ENCODE measurements around the gene CARMIL1. TPM values are rescaled to one million over a fixed set of nuclear protein-coding genes. Genes with fewer than 3 reads are reported as not detected.

The CARMIL1 gene
- polyA plus RNA-seq, 1 of the 3 experiments (the other 2 are of a cell fraction), result 1.7 TPM

DNA sequence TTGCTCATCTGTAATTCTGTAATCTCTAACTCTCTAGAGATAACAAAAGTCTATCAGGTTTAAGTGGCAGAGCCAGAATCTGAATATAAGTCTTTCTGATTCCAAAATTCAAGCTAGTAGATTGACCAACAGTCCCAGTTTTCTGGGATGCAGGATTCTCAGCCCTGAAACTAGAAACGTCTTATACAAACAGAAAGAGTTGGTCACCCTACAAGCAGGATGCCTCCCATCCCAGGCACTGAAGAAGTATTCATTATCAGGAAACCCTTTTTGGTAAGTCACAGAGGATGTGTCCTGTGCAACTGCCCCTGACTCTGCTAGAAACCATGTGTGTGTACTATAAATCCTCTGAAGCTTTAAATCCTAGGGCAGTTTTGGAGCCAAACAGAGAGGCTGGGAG, 135.0 kb downstream of the CARMIL1 start:
- Histone ChIP-seq H4K20me1 (ENCODE audit: insufficient read depth) (no peaks in the 10 kb centered on the region), H2AFZ (ENCODE audit: low read depth) (no peak overlapping the region), H3F3A (replicated peaks; ENCODE audit: insufficient read depth) (no peaks in the 10 kb centered on the region), H3K9me2 (no peaks in the 10 kb centered on the region), H3K27ac (ENCODE audit: low read depth in 2 of 2, low read length in 1 of 2) (no peak overlapping the region), H3K27me3 (ENCODE audit: insufficient read depth) (no peaks in the 10 kb centered on the region), H3K9ac (no peak overlapping the region), H3K4me3 (ENCODE audit: low read depth in 2 of 2, low read length in 1 of 2) (no peak overlapping the region), H3K9me3 (no peaks in the 10 kb centered on the region), H3K36me3 (replicated peaks in 1 of 2; ENCODE audit: control insufficient read depth in 1 of 2, insufficient read depth in 2 of 2, low read length in 1 of 2) (no peaks in the 10 kb centered on the region), H3K4me2 (no peak overlapping the region), H3K4me1 (ENCODE audit: control insufficient read depth in 1 of 2, insufficient read depth in 2 of 2, low read depth in 1 of 2, low read length in 1 of 2) (no peaks in the 10 kb centered on the region), H3K79me2 (ENCODE audit: insufficient read depth) (no peaks in the 10 kb centered on the region)
- ChIA-PET POLR2A (no interaction called here), CTCF (interaction anchor here (0.6 to 1.1 kb wide), 2 partner anchors 13 to 190 kb away, joined by 3 read pairs; no protein-coding TSS in a partner anchor)
- DNase-seq, result no peak
- 42% methylated on average over 1 of the region's 1 CpG for WGBS (ENCODE audit: low lambda C conversion rate)
- TF ChIP-seq MAX (IDR thresholded peaks at IDR 0.05; ENCODE audit: low read depth) (no peak), MEF2A (IDR thresholded peaks at IDR 0.05; ENCODE audit: borderline replicate concordance, low read depth) (no peak), CHD2 (IDR thresholded peaks at IDR 0.05; ENCODE audit: low read length, partially characterized antibody) (no peak), GABPA (IDR thresholded peaks at IDR 0.05; ENCODE audit: low read depth) (no peak), FOXM1 (IDR thresholded peaks at IDR 0.05; ENCODE audit: low read depth) (no peak), ELF1 (IDR thresholded peaks at IDR 0.05) (no peak), MXI1 (IDR thresholded peaks at IDR 0.05; ENCODE audit: low read depth, low read length) (no peak), RCOR1 (IDR thresholded peaks at IDR 0.05; ENCODE audit: low read length) (no peak), EP300 (IDR thresholded peaks at IDR 0.05; ENCODE audit: borderline replicate concordance in 1 of 2, low read depth in 1 of 2, low read length in 1 of 2) (no peak), TEAD4 (IDR thresholded peaks at IDR 0.05; ENCODE audit: borderline replicate concordance, insufficient read depth) (no peak)
- TF ChIP-seq, protein P1, sequence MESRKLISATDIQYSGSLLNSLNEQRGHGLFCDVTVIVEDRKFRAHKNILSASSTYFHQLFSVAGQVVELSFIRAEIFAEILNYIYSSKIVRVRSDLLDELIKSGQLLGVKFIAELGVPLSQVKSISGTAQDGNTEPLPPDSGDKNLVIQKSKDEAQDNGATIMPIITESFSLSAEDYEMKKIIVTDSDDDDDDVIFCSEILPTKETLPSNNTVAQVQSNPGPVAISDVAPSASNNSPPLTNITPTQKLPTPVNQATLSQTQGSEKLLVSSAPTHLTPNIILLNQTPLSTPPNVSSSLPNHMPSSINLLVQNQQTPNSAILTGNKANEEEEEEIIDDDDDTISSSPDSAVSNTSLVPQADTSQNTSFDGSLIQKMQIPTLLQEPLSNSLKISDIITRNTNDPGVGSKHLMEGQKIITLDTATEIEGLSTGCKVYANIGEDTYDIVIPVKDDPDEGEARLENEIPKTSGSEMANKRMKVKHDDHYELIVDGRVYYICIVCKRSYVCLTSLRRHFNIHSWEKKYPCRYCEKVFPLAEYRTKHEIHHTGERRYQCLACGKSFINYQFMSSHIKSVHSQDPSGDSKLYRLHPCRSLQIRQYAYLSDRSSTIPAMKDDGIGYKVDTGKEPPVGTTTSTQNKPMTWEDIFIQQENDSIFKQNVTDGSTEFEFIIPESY (IDR thresholded peaks at IDR 0.05; ENCODE audit: borderline replicate concordance, low read depth), result no peak
- TF ChIP-seq, protein P2, sequence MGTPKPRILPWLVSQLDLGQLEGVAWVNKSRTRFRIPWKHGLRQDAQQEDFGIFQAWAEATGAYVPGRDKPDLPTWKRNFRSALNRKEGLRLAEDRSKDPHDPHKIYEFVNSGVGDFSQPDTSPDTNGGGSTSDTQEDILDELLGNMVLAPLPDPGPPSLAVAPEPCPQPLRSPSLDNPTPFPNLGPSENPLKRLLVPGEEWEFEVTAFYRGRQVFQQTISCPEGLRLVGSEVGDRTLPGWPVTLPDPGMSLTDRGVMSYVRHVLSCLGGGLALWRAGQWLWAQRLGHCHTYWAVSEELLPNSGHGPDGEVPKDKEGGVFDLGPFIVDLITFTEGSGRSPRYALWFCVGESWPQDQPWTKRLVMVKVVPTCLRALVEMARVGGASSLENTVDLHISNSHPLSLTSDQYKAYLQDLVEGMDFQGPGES (IDR thresholded peaks at IDR 0.05; ENCODE audit: low read depth, low read length), result no peak

- Histone ChIP-seq H3K4me1 (ENCODE audit: control insufficient read depth in 1 of 2, insufficient read depth in 2 of 2, low read depth in 1 of 2, low read length in 1 of 2) (no peaks in the 10 kb centered on the region), H3K79me2 (ENCODE audit: insufficient read depth) (no peaks in the 10 kb centered on the region), H3K9me3 (no peaks in the 10 kb centered on the region), H4K20me1 (ENCODE audit: insufficient read depth) (no peaks in the 10 kb centered on the region), H3K9ac (no peak overlapping the region), H3F3A (replicated peaks; ENCODE audit: insufficient read depth) (no peaks in the 10 kb centered on the region), H3K4me2 (no peak overlapping the region), H3K36me3 (replicated peaks in 1 of 2; ENCODE audit: control insufficient read depth in 1 of 2, insufficient read depth in 2 of 2, low read length in 1 of 2) (no peaks in the 10 kb centered on the region), H2AFZ (ENCODE audit: low read depth) (no peak overlapping the region), H3K27me3 (ENCODE audit: insufficient read depth) (no peaks in the 10 kb centered on the region), H3K4me3 (ENCODE audit: low read depth in 2 of 2, low read length in 1 of 2) (no peak overlapping the region), H3K9me2 (no peaks in the 10 kb centered on the region), H3K27ac (ENCODE audit: low read depth in 2 of 2, low read length in 1 of 2) (no peak overlapping the region)
- DNase-seq, result no peak
- CTCF ChIA-PET, result interaction anchor here (0.6 to 1.1 kb wide), 2 partner anchors 13 to 190 kb away, joined by 3 read pairs; no protein-coding TSS in a partner anchor
- POLR2A ChIA-PET, result interaction anchor here (0.6 kb wide), 1 partner anchor 18 kb away, joined by 4 read pairs; no protein-coding TSS in a partner anchor
- TF ChIP-seq PBX3 (IDR thresholded peaks at IDR 0.05) (no peak), RFX5 (IDR thresholded peaks at IDR 0.05; ENCODE audit: low read length) (no peak), TEAD4 (IDR thresholded peaks at IDR 0.05; ENCODE audit: borderline replicate concordance, insufficient read depth) (no peak), YY1 (IDR thresholded peaks at IDR 0.05; ENCODE audit: low read depth) (no peak), EP300 (IDR thresholded peaks at IDR 0.05; ENCODE audit: borderline replicate concordance in 1 of 2, low read depth in 1 of 2, low read length in 1 of 2) (no peak), RAD21 (IDR thresholded peaks at IDR 0.05; ENCODE audit: low read length) (no peak), SMC3 (IDR thresholded peaks at IDR 0.05; ENCODE audit: low read depth, low read length) (no peak), SIN3A (IDR thresholded peaks at IDR 0.05; ENCODE audit: borderline replicate concordance, low read depth, low read length) (no peak)
- TF ChIP-seq, protein P3, sequence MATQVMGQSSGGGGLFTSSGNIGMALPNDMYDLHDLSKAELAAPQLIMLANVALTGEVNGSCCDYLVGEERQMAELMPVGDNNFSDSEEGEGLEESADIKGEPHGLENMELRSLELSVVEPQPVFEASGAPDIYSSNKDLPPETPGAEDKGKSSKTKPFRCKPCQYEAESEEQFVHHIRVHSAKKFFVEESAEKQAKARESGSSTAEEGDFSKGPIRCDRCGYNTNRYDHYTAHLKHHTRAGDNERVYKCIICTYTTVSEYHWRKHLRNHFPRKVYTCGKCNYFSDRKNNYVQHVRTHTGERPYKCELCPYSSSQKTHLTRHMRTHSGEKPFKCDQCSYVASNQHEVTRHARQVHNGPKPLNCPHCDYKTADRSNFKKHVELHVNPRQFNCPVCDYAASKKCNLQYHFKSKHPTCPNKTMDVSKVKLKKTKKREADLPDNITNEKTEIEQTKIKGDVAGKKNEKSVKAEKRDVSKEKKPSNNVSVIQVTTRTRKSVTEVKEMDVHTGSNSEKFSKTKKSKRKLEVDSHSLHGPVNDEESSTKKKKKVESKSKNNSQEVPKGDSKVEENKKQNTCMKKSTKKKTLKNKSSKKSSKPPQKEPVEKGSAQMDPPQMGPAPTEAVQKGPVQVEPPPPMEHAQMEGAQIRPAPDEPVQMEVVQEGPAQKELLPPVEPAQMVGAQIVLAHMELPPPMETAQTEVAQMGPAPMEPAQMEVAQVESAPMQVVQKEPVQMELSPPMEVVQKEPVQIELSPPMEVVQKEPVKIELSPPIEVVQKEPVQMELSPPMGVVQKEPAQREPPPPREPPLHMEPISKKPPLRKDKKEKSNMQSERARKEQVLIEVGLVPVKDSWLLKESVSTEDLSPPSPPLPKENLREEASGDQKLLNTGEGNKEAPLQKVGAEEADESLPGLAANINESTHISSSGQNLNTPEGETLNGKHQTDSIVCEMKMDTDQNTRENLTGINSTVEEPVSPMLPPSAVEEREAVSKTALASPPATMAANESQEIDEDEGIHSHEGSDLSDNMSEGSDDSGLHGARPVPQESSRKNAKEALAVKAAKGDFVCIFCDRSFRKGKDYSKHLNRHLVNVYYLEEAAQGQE (IDR thresholded peaks at IDR 0.05; ENCODE audit: low read depth, low read length), result no peak
- TF ChIP-seq, protein P2 (IDR thresholded peaks at IDR 0.05; ENCODE audit: low read depth, low read length), result no peak
Observed at GRCh38 chr6:25414755-25415154, 135.6 kb downstream of the CARMIL1 start.
